DOHH2 (cell line): Measurements from ENCODE around the gene UTS2B.

Source experiments
- H3F3A ChIP-seq: fragments of 200-600 bp; sonication (generic), shearing (Covaris generic); 2 replicates; pipeline ENCODE4 v1.6.0; 2016; ENCODE audit warnings: antibody characterized with exemption, mild to moderate bottlenecking; ENCODE audit not compliant: control insufficient read depth, insufficient read depth
- H3K27ac ChIP-seq: fragments of 200-600 bp; sonication (generic); 2 replicates; pipeline ENCODE4 v1.5.1; 2014; ENCODE audit warnings: low read depth, mild to moderate bottlenecking, low read length, moderate library complexity
- H3K27me3 ChIP-seq: fragments of 200-600 bp; sonication (generic); 2 replicates; pipeline ENCODE4 v1.6.1; 2014; ENCODE audit warnings: mild to moderate bottlenecking, low read length, mixed read lengths; ENCODE audit not compliant: control insufficient read depth
- H3K36me3 ChIP-seq: fragments of 200-600 bp; sonication (generic); 2 replicates; pipeline ENCODE4 v1.6.1; 2014; ENCODE audit warnings: mild to moderate bottlenecking, low read length, moderate library complexity, mixed read lengths; ENCODE audit not compliant: control insufficient read depth
- H3K4me1 ChIP-seq: fragments of 200-600 bp; sonication (generic); 2 replicates; pipeline ENCODE4 v1.6.1; 2014; ENCODE audit warnings: mild to moderate bottlenecking, low read length, mixed read lengths; ENCODE audit not compliant: control insufficient read depth
- H3K4me2 ChIP-seq: fragments of 200-600 bp; sonication (generic); 2 replicates; pipeline ENCODE4 v1.6.0; 2014; ENCODE audit warnings: mild to moderate bottlenecking, low read length, moderate library complexity
- H3K4me3 ChIP-seq: fragments of 200-600 bp; sonication (generic); 2 replicates; pipeline ENCODE4 v1.5.1; 2014; ENCODE audit warnings: mild to moderate bottlenecking, low read length, mixed read lengths
- H3K79me2 ChIP-seq: fragments of 200-600 bp; sonication (generic); 2 replicates; pipeline ENCODE4 v1.6.1; 2014; ENCODE audit warnings: mild to moderate bottlenecking, low read length, mixed read lengths; ENCODE audit not compliant: control insufficient read depth
- H3K9me2 ChIP-seq: fragments of 200-600 bp; sonication (generic); replicated peaks from 2 replicates; pipeline ENCODE4 v1.6.1; 2014; ENCODE audit warnings: mild to moderate bottlenecking, low read length, mixed read lengths; ENCODE audit not compliant: control insufficient read depth
- H3K9me3 ChIP-seq: fragments of 200-600 bp; sonication (generic); 2 replicates; pipeline ENCODE4 v1.6.1; 2014; ENCODE audit warnings: antibody characterized with exemption, low read length, mixed read lengths; ENCODE audit not compliant: control insufficient read depth, insufficient read depth
- H4K20me1 ChIP-seq: fragments of 200-600 bp; sonication (generic); 2 replicates; pipeline ENCODE4 v1.6.0; 2014; ENCODE audit warnings: low read depth, mild to moderate bottlenecking, antibody characterized with exemption, low read length, moderate library complexity; ENCODE audit not compliant: control insufficient read depth, insufficient read depth
- CTCF ChIP-seq: fragments of 200-600 bp; sonication (generic); IDR thresholded peaks from one replicate; pipeline ENCODE4 v1.5.1; 2014; ENCODE audit warnings: antibody characterized with exemption, mild to moderate bottlenecking, low read depth, low read length; ENCODE audit not compliant: poor library complexity, severe bottlenecking
- EZH2phosphoT487 ChIP-seq: fragments of 200-600 bp; sonication (generic); IDR thresholded peaks from 2 replicates; pipeline ENCODE4 v1.6.1; 2017; ENCODE audit warnings: borderline replicate concordance, mild to moderate bottlenecking, antibody characterized with exemption, low read length, moderate library complexity, mixed read lengths

Gene UTS2B

GRCh38 chr3:191240486-191240885, 89.8 kb downstream of the UTS2B start:
- H3K9me3 ChIP-seq, result no peaks in the 10 kb centered on the region
- H3K27me3 ChIP-seq, result no peaks in the 10 kb centered on the region
- no peak for TF ChIP-seq CTCF
- no peak for TF ChIP-seq EZH2phosphoT487
- no peaks in the 10 kb centered on the region for H3K36me3 ChIP-seq
- peaks cover 12% of the 10 kb centered on the region for H3K4me1 ChIP-seq
- H4K20me1 ChIP-seq, result no peaks in the 10 kb centered on the region
- H3K27ac ChIP-seq, result no peak overlapping the region
- H3K9me2 ChIP-seq, result no peaks in the 10 kb centered on the region
- no peaks in the 10 kb centered on the region for H3K79me2 ChIP-seq
- no peak overlapping the region for H3K4me2 ChIP-seq
- no peak overlapping the region for H3K4me3 ChIP-seq
- H3F3A ChIP-seq, result no peaks in the 10 kb centered on the region

- Histone ChIP-seq H3K9me3 (no peaks in the 10 kb centered on the region), H3K4me1 (peaks cover 7% of the 10 kb centered on the region; the same call in 1 of the 2 replicates), H3K79me2 (no peaks in the 10 kb centered on the region), H3F3A (no peaks in the 10 kb centered on the region), H4K20me1 (no peaks in the 10 kb centered on the region), H3K4me2 (no peak overlapping the region), H3K27me3 (no peaks in the 10 kb centered on the region), H3K36me3 (no peaks in the 10 kb centered on the region), H3K4me3 (no peak overlapping the region), H3K9me2 (no peaks in the 10 kb centered on the region), H3K27ac (no peak overlapping the region)
- TF ChIP-seq CTCF, result no peak
- TF ChIP-seq EZH2phosphoT487, result no peak
These were observed 90.8 kb downstream of the UTS2B start for GRCh38 chr3:191239407-191240031.

- H3F3A ChIP-seq, result no peaks in the 10 kb centered on the region
- H4K20me1 ChIP-seq, result no peaks in the 10 kb centered on the region
- no peak overlapping the region for H3K4me3 ChIP-seq
- H3K4me2 ChIP-seq, result no peak overlapping the region
- no peaks in the 10 kb centered on the region for H3K79me2 ChIP-seq
- no peak for TF ChIP-seq CTCF
- no peak for TF ChIP-seq EZH2phosphoT487
- no peaks in the 10 kb centered on the region for H3K27me3 ChIP-seq
- no peaks in the 10 kb centered on the region for H3K9me2 ChIP-seq
- H3K9me3 ChIP-seq, result no peaks in the 10 kb centered on the region
- H3K36me3 ChIP-seq, result no peaks in the 10 kb centered on the region
- no peak overlapping the region for H3K27ac ChIP-seq
- peaks cover 7% of the 10 kb centered on the region; the same call in 1 of the 2 replicates for H3K4me1 ChIP-seq
These were observed 92.0 kb downstream of the UTS2B start for GRCh38 chr3:191238321-191238817.
